ENCODE data around the gene FAM24B.

GRCh38 chr10:122835908-122836307 lies 43.5 kb downstream of the FAM24B start:
- TF ChIP-seq CTCF (IDR thresholded peaks at IDR 0.05) (no peak), POLR2AphosphoS5 (IDR thresholded peaks at IDR 0.05) (no peak), EP300 (IDR thresholded peaks at IDR 0.05; ENCODE audit: low read depth) (no peak), POLR2A (IDR thresholded peaks at IDR 0.05) (no peak)

Measured in transverse colon (tissue), 4 donors.